H7 (cell line): ENCODE data around the gene CFHR2. TPM values are rescaled to one million over a fixed set of nuclear protein-coding genes. Genes with fewer than 3 reads are reported as not detected.
"Not testable (repeated sequence)": the region's sequence is repeated elsewhere in the genome, so short reads cannot be mapped to it uniquely, and the experiment has no call there.

Source experiments
- DNase-seq: peaks from one replicate; pipeline ENCODE4 v3.0.0; 2012
- H3K27me3 ChIP-seq: 2 replicates; pipeline ENCODE4 v1.6.0; 2011; ENCODE audit warnings: mild to moderate bottlenecking, low read length; ENCODE audit not compliant: control insufficient read depth, insufficient read depth
- H3K36me3 ChIP-seq: replicated peaks from 2 replicates; pipeline ENCODE4 v1.5.1; 2011; ENCODE audit warnings: low read length; ENCODE audit not compliant: control insufficient read depth, insufficient read depth
- H3K4me3 ChIP-seq: 2 replicates; pipeline ENCODE4 v1.5.1; 2011; ENCODE audit warnings: low read depth, mild to moderate bottlenecking, control low read depth, low read length, moderate library complexity; ENCODE audit not compliant: insufficient read depth
- total RNA-seq: library from RNA; depleted of rRNA; stranded (reverse); fragments of >200 nt; shearing (Covaris generic); gene quantifications from 2 replicates; pipeline ENCODE4 v1.2.3, GENCODE V29; 2014; rRNA removed

CFHR2 gene
- total RNA-seq, result not detected in 2 replicates

DNA sequence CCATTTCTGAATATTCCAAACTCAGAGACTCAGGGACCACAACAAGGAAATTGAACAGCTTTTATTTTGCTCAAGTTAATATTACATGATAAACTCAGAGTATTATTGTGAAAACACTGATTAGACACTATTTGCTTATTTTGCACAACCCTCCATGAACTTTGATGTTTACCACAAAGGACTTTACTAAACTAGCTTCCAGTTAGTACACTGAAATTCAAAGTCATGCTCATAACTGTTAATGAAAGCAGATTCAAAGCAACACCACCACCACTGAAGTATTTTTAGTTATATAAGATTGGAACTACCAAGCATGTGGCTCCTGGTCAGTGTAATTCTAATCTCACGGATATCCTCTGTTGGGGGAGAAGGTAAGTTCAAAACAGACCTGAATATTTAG, at the start of gene CFHR2:
Gene CFHR2 (plus strand): TSS at position 171 of the 400 bp plus-strand sequence. CDS start 143 bp downstream, at position 314.
- not testable (repeated sequence) for H3K4me3 ChIP-seq, H3K36me3 ChIP-seq, DNase-seq, H3K27me3 ChIP-seq

DNA sequence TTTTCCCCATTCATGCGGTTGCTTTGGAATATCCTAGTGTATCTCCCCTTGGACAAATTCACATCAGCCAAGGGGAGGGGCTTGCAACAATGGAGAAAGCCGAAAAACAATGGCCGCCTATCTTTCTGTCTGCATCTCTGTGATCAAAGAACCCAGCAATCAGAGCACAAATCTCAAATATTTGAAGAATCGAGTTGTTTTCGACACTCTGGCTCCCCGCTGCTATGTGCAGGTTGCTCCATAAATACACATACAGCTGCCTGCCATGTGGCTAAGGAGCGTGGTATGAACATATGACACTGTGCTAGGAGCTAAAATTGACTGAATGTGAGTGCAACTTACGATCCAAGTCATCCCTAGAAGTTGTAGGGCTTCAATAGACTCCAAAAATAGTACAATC, 47.2 kb upstream of the CFHR2 start:
- Histone ChIP-seq H3K36me3 (no peaks in the 10 kb centered on the region), H3K27me3 (no peaks in the 10 kb centered on the region), H3K4me3 (no peak overlapping the region)
- DNase-seq, result no peak

DNA sequence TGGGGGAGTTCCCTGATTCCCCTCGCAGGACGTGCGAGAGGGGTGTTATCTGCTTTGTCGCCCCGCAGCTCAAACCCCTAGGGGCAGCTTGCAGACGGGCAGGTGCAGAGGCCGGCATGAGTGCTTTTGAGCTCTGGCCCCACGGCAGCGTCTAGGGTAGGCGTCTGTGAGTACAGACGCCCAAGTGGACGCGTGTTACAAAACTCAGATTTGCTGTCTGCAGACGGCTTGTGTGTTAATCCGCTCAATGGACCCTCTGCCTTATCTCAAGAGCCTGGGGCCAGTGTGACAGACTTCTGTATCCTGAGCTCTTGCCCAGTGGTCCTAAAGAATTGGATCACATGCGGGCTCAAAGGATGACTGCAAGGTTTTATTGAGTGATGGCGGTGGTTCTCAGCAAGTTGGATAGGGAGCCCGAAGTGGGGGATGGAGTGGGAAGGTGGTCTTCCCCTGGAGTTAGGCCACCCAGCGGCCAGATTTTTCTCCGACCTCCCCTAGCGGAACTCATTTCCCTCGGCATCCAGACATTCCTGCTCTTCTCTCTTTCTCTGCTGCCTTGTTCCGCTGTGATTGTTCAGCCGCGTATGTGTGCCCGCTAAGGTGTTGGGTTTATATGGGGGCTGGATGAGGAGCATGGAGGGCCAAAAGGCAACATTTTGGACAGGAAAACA, 46.2 kb upstream of the CFHR2 start:
- DNase-seq, result no peak
- Histone ChIP-seq H3K27me3 (no peaks in the 10 kb centered on the region), H3K36me3 (no peaks in the 10 kb centered on the region), H3K4me3 (peak overlapping the region; percentile 29; the same call in 1 of the 2 replicates)

GRCh38 chr1:196902344-196902743, 41.2 kb upstream of the CFHR2 start:
- Histone ChIP-seq H3K4me3 (no peak overlapping the region), H3K36me3 (no peaks in the 10 kb centered on the region), H3K27me3 (no peaks in the 10 kb centered on the region)
- DNase-seq, result no peak

- H3K36me3 ChIP-seq, result no peaks in the 10 kb centered on the region
- DNase-seq, result no peak
- no peak overlapping the region for H3K4me3 ChIP-seq
- no peaks in the 10 kb centered on the region for H3K27me3 ChIP-seq
These were observed 33.3 kb upstream of the CFHR2 start for GRCh38 chr1:196910215-196910614.

DNA sequence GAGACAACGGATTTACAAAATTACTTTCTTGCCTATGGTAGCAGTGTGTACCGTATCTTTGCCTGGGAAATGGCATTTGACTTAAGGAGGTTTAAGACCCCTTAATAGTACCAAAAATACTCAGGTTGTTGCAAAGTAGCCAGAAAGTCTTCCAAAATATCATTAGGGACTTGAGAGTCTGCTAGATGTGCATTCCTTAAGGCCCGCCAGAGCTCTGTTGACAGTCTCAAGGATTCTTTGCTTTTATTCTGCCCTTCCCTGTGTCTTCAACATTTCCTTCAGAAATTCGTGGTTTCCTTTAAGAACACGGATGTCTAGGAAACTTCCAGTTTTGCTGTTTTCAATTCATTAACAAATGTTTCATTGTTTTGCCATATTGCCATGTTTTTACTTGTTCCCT, 31.3 kb upstream of the CFHR2 start:
- not testable (repeated sequence) for H3K27me3 ChIP-seq, H3K4me3 ChIP-seq, H3K36me3 ChIP-seq, DNase-seq

DNA sequence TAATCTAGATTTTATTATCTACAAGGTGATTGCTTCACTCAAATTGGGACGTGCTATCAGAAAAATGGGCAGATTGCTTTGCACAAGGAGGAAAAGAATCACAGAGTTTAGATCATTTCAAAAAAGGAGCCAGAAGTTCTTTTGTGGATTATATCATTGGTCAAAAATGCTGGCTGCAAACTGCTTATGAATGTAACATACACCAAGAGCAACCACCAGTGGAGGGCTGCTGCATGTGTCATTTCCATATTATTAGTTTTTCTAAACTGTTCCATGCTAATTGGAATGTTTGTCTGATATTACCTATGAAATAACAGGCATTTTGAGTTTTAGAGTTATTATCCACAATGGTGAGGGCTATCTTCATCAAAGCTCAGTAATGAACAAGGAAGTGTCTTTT, 16.7 kb upstream of the CFHR2 start:
- not testable (repeated sequence) for H3K27me3 ChIP-seq, H3K4me3 ChIP-seq, H3K36me3 ChIP-seq, DNase-seq

- not testable (repeated sequence) for DNase-seq, H3K36me3 ChIP-seq, H3K4me3 ChIP-seq, H3K27me3 ChIP-seq
These were observed 10.7 kb upstream of the CFHR2 start for GRCh38 chr1:196932853-196933252.

GRCh38 chr1:196933531-196934189, 9.9 kb upstream of the CFHR2 start:
- peak; percentile 20 for DNase-seq

DNA sequence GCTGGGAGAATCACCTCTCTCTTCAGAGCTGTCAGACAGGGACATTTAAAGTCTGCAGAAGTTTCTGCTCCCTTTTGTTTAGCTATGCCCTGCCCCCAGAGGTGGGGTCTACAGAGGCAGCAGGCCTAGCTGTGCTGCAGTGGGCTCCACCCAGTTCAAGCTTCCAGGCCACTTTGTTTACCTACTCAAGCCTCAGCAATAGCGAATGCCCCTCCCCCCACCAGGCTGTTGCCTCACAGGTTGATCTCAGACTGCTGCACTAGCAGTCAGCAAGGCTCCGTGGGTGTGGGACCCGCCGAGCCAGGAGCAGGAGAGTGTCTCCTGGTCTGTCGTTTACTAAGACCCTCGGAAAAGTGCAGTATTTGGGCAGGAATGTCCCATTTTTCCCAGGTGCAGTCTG, 2.1 kb upstream of the CFHR2 start:
- H3K4me3 ChIP-seq, H3K36me3 ChIP-seq, H3K27me3 ChIP-seq, DNase-seq: not testable (repeated sequence)

More at GRCh38 chr1:196933531-196934189, 9.9 kb upstream of the CFHR2 start:
- Histone ChIP-seq H3K4me3 (no peak overlapping the region), H3K36me3 (no peaks in the 10 kb centered on the region), H3K27me3 (no peaks in the 10 kb centered on the region)

DNA sequence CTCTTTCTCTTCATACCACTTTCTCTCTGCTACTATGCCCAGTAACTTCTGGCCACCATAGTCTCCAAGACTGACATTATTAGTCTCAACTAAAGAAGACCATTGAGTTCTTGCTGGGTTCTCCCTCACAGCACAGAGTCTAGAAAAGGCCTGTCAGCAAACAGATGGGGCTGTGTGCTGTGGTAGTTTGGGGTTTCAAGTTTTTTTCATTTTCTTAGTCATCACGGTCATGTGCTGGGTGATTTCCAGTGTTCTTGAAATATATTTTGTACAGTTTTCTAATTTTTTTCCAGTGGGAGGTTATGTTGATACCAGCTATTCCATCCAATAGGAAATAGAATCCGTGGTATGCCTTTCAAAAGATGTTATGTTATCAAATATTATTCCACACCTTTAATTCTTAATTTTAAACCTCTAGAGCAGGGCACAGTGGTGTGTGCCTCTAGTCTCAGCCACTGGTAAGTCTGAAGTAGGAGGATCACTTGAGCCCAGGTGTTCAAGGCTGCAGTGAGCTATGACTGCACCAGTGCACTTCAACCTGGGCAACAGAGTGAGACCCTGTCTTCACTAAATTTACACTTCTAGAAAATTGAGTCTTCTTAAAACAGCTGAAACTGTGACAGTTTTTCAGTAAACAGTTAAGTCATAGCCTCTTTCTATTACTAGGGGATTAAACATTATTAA, 8.3 kb downstream of the CFHR2 start:
- H3K27me3 ChIP-seq, result no peaks in the 10 kb centered on the region
- DNase-seq, result no peak
- no peaks in the 10 kb centered on the region for H3K36me3 ChIP-seq
- no peak overlapping the region for H3K4me3 ChIP-seq

DNA sequence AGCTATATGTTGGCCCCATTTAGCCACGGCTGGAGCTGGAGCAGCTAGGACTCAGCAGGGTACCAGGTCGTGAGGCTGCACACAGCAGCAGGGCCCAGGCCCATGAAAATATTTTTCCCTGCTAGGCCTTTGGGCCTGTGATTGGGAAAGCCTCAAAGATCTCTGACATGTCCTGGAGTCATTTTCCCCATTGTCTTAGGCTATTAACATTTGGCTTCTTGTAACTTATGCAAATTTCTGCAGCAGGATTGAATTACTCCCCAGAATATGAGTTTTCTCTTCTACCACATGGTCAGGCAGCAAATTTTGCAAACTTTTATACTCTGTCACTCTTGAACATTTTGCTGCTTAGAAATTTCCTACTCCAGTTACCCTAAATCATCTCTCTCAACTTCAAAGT, 11.2 kb downstream of the CFHR2 start:
- Histone ChIP-seq H3K36me3 (no peaks in the 10 kb centered on the region), H3K4me3 (no peak overlapping the region), H3K27me3 (no peaks in the 10 kb centered on the region)
- no peak for DNase-seq

GRCh38 chr1:196955926-196956325, 12.4 kb downstream of the CFHR2 start:
- Histone ChIP-seq H3K36me3 (no peaks in the 10 kb centered on the region), H3K4me3 (no peak overlapping the region), H3K27me3 (no peaks in the 10 kb centered on the region)
- no peak for DNase-seq

DNA sequence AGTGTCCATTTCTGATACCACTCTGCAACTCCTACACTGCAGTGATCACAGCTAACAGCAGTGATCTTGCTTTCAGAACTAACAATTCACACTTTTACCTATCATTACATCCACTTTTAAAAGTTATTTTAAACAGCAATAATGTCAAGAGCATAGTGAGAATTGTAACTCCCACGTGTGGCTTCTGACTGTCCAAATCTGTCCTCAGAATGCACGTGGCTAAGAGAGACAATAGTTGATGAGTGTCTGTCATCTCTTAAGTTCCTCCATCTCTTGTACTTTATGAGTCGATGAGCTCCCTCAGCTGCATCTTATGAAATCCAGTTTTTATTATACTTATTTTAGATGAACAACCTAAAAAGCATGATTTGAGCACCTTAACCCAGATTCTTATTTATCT, 17.3 kb downstream of the CFHR2 start:
- no peak for DNase-seq
- no peak overlapping the region for H3K4me3 ChIP-seq
- no peaks in the 10 kb centered on the region for H3K27me3 ChIP-seq
- H3K36me3 ChIP-seq, result no peaks in the 10 kb centered on the region

DNA sequence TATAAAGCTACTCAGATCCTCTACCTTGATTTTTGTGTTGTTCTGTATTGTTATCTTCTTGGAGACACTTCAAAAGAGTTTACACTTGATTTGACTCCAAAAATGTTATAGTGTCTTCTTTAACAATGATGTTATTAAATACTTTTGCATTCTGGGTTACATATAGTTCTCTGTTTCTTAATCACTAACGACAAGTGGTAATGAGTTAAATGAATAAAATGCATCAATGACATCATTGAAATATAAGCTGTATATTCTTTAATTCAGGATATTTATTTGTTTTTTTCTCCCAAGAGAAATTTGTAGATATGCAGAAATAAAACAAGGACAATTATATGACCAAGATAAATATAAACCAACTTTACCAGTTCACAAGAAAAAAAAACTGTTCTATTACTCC, 26.6 kb downstream of the CFHR2 start:
- Histone ChIP-seq H3K27me3 (no peaks in the 10 kb centered on the region), H3K4me3 (no peak overlapping the region), H3K36me3 (no peaks in the 10 kb centered on the region)
- no peak for DNase-seq
